Measurements from ENCODE around the gene SLC44A1. TPM values are rescaled to one million over a fixed set of nuclear protein-coding genes. Genes with fewer than 3 reads are reported as not detected.

The SLC44A1 gene
- total and polyA plus RNA-seq, 10 of the 15 experiments (the other 5 are each of a cell fraction or from before 2014, with no cell fraction given) = 2.4 to 21.2 (median 12.4) TPM

DNA sequence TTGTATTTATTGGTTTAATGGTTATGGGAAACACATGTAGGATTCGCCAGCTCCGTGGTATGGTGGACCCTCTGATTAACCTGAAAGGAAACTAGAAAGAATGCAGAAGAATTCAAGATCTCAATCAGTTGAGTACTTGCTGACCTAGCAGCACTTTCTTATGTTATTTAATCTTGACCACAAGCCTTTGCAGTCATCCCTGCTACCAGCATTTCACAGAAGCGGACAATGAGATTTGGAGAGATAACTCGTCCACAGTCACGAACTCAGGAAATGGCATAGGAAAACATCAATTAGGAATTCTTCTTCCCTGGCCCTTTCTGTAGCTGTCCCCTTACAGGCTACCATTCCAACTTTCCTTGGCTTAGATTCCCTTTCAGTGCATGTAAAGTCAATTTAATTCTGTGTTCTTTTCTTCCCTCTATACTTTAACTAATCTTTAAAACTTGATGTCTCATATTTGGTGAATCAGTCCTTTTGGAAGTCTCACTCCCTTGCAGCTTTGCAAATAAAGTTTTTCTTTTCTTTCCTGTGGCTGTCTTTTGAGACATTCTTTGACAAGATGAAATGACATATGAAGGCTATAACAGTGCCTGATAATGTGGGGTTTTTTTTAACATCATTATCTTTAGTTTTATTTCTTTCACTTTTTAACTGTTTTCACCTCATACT is 1.3 kb upstream of the SLC44A1 start:
- peak overlapping the region; percentile 99 for H2AFZ ChIP-seq (ENCODE audit: control insufficient read depth, low read depth, low read length)
- POLR2A ChIA-PET = no interaction called here

More for the DNA sequence above, 1.3 kb upstream of the SLC44A1 start:
- intact Hi-C loops (cut with micrococcal nuclease; ENCODE audit: unreplicated experiment) (loop anchor here (5.0 to 10.0 kb wide), 4 partner anchors 144 to 468 kb away; partner anchors contain the start of gene TMEM38B), in situ Hi-C loops (cut with MboI) (no loop called here)
- 56% methylated on average over 5 of the region's 5 CpGs for WGBS (ENCODE audit: insufficient coverage, insufficient replicate concordance, low lambda C conversion rate, missing lambda C conversion rate)
- no peak overlapping the region for H3K27ac ChIP-seq (ENCODE audit: control insufficient read depth, insufficient read depth)
- peak; percentile 52 for FAIRE-seq
- no peaks in the 10 kb centered on the region for H4K20me1 ChIP-seq (ENCODE audit: control insufficient read depth, insufficient read depth)
- H3K36me3 ChIP-seq (ENCODE audit: control insufficient read depth in 2 of 2, insufficient read depth in 2 of 2, low read length in 1 of 2) = no peaks in the 10 kb centered on the region
- no peaks in the 10 kb centered on the region for H3K9me3 ChIP-seq (replicated peaks; ENCODE audit: control insufficient read depth, insufficient read depth, low read length)
- no TSS peak for BruUV-seq (replicated peaks)
- no peak for ATAC-seq
- TF ChIP-seq JUND (IDR thresholded peaks at IDR 0.05; ENCODE audit: low read depth, low read length) = no peak
- peak; percentile 47; the same call in 1 of the 2 replicates for TF ChIP-seq ZBTB40 (IDR thresholded peaks at IDR 0.05; ENCODE audit: borderline replicate concordance)
- H3K27me3 ChIP-seq (replicated peaks in 1 of 2; ENCODE audit: control insufficient read depth in 2 of 2, insufficient read depth in 2 of 2, low read length in 1 of 2) = no peaks in the 10 kb centered on the region
- ChIA-PET CTCF (no interaction called here), RAD21 (ENCODE audit: unreplicated experiment) (no interaction called here), SMC1A (ENCODE audit: uncharacterized antibody, unreplicated experiment) (interaction anchor here (1.0 to 1.8 kb wide), 4 partner anchors 39 to 380 kb away, joined by 3 to 4 read pairs (median 3); no protein-coding TSS in a partner anchor)
- no peak overlapping the region for H3K4me3 ChIP-seq
- H3K79me2 ChIP-seq (ENCODE audit: control insufficient read depth, insufficient read depth, low read length) = peaks cover 4% of the 10 kb centered on the region
- no peak overlapping the region for H3K9ac ChIP-seq (ENCODE audit: control insufficient read depth, insufficient read depth, low read length)
- peaks cover 11% of the 10 kb centered on the region for H3K4me1 ChIP-seq (ENCODE audit: control insufficient read depth, insufficient read depth, low read length)
- DNase-seq (ENCODE audit: low read depth, low spot score) = no peak
- peak overlapping the region; percentile 19; the same call in 1 of the 2 replicates for H3K4me2 ChIP-seq (ENCODE audit: control insufficient read depth, insufficient read depth)

All from GM12878 (cell line).